ENCODE data around the gene NTN1.

DNA sequence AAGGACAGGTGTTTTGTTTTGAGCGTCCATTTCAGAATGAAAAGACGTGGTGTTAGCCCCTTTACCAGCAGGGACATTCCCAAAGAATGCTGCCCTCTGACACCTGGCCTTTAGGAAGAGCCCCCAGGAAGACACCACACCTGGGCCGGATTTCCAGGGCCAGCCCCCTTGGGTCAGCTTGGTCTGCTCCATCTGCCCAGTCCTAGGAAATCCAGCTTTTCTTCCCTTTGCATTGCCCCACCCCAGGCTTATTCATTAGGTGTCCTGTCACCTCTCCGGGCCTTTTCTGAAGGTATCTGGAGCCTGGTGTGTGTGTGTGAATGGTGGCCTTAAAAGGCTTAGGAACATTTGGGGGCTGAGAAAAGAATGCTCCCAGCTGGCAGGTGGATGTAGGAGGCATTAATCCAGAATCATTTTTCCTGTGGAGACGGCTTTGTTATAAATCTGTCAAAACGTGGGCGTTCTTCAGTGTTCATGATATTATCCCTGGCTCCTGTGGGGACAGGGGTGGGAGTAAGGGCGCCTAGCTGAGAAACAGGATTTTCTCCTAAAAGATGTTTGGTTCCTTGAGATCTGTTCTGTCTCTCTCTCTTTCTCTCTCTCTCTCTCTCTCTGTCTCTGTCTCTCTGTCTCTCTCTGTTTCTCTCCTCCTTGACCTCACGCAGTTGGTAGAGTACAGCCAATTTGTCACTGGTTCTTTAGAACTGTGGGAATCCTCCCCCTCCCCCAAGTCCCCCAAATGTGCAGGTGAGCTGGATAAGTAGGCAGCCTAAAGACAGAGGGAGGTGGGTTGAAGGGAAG is 84.0 kb downstream of the NTN1 start:
- TF ChIP-seq EP300 (conservative IDR thresholded peaks at IDR 0.05; ENCODE audit: poor library complexity, severe bottlenecking) (no peak), EZH2 (IDR thresholded peaks at IDR 0.05; ENCODE audit: borderline replicate concordance, insufficient read depth, low read length, poor library complexity, severe bottlenecking) (no peak), SMC3 (conservative IDR thresholded peaks at IDR 0.05; ENCODE audit: poor library complexity) (no peak), POLR2AphosphoS5 (IDR thresholded peaks at IDR 0.05) (no peak), MXI1 (conservative IDR thresholded peaks at IDR 0.05; ENCODE audit: poor library complexity, severe bottlenecking) (no peak), TAF1 (IDR thresholded peaks at IDR 0.05; ENCODE audit: low read depth) (no peak), RAD21 (conservative IDR thresholded peaks at IDR 0.05) (no peak)
- TF ChIP-seq, protein P1, sequence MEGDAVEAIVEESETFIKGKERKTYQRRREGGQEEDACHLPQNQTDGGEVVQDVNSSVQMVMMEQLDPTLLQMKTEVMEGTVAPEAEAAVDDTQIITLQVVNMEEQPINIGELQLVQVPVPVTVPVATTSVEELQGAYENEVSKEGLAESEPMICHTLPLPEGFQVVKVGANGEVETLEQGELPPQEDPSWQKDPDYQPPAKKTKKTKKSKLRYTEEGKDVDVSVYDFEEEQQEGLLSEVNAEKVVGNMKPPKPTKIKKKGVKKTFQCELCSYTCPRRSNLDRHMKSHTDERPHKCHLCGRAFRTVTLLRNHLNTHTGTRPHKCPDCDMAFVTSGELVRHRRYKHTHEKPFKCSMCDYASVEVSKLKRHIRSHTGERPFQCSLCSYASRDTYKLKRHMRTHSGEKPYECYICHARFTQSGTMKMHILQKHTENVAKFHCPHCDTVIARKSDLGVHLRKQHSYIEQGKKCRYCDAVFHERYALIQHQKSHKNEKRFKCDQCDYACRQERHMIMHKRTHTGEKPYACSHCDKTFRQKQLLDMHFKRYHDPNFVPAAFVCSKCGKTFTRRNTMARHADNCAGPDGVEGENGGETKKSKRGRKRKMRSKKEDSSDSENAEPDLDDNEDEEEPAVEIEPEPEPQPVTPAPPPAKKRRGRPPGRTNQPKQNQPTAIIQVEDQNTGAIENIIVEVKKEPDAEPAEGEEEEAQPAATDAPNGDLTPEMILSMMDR (IDR thresholded peaks at IDR 0.05; ENCODE audit: poor library complexity, severe bottlenecking): no peak
- TF ChIP-seq, protein P2, sequence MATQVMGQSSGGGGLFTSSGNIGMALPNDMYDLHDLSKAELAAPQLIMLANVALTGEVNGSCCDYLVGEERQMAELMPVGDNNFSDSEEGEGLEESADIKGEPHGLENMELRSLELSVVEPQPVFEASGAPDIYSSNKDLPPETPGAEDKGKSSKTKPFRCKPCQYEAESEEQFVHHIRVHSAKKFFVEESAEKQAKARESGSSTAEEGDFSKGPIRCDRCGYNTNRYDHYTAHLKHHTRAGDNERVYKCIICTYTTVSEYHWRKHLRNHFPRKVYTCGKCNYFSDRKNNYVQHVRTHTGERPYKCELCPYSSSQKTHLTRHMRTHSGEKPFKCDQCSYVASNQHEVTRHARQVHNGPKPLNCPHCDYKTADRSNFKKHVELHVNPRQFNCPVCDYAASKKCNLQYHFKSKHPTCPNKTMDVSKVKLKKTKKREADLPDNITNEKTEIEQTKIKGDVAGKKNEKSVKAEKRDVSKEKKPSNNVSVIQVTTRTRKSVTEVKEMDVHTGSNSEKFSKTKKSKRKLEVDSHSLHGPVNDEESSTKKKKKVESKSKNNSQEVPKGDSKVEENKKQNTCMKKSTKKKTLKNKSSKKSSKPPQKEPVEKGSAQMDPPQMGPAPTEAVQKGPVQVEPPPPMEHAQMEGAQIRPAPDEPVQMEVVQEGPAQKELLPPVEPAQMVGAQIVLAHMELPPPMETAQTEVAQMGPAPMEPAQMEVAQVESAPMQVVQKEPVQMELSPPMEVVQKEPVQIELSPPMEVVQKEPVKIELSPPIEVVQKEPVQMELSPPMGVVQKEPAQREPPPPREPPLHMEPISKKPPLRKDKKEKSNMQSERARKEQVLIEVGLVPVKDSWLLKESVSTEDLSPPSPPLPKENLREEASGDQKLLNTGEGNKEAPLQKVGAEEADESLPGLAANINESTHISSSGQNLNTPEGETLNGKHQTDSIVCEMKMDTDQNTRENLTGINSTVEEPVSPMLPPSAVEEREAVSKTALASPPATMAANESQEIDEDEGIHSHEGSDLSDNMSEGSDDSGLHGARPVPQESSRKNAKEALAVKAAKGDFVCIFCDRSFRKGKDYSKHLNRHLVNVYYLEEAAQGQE (IDR thresholded peaks at IDR 0.05; ENCODE audit: borderline replicate concordance): no peak

Data from neural cell (in vitro differentiated cells).